GM21381 (cell line): ENCODE measurements around the gene E2F4.

Experiments used
- ATAC-seq: cut with Tn5 transposase; IDR thresholded peaks from one replicate; pipeline ENCODE4 v1.9.1; 2021; ENCODE audit warnings: mild to moderate bottlenecking, moderate library complexity; ENCODE audit not compliant: unreplicated experiment

E2F4 gene

GRCh38 chr16:67230809-67231660 is 39.1 kb downstream of the E2F4 start:
- ATAC-seq: no peak

- no peak for ATAC-seq
Measured at GRCh38 chr16:67233596-67233995, 41.6 kb downstream of the E2F4 start.

- no peak for ATAC-seq
Measured at GRCh38 chr16:67234180-67234597, 42.2 kb downstream of the E2F4 start.

- ATAC-seq: no peak
Measured at GRCh38 chr16:67235816-67236562, 44.0 kb downstream of the E2F4 start.

GRCh38 chr16:67236563-67237395 is 44.8 kb downstream of the E2F4 start:
- no peak for ATAC-seq

GRCh38 chr16:67237396-67238277 is 45.7 kb downstream of the E2F4 start:
- ATAC-seq: no peak

GRCh38 chr16:67238278-67238575 is 46.3 kb downstream of the E2F4 start:
- ATAC-seq: no peak

GRCh38 chr16:67238806-67239470 is 47.0 kb downstream of the E2F4 start:
- ATAC-seq: no peak

GRCh38 chr16:67240506-67240905 is 48.6 kb downstream of the E2F4 start:
- ATAC-seq: no peak

GRCh38 chr16:67241008-67241900 is 49.3 kb downstream of the E2F4 start:
- ATAC-seq: no peak

- no peak for ATAC-seq
Measured at GRCh38 chr16:67242138-67242730, 50.3 kb downstream of the E2F4 start.

- no peak for ATAC-seq
Measured at GRCh38 chr16:67243481-67243880, 51.5 kb downstream of the E2F4 start.

GRCh38 chr16:67244387-67245185 is 52.6 kb downstream of the E2F4 start:
- ATAC-seq: peak; percentile 45

GRCh38 chr16:67245186-67245585 is 53.2 kb downstream of the E2F4 start:
- no peak for ATAC-seq

- ATAC-seq: no peak
Measured at GRCh38 chr16:67245674-67246080, 53.7 kb downstream of the E2F4 start.

- ATAC-seq: peak; percentile 18
Measured at GRCh38 chr16:67246081-67246755, 54.3 kb downstream of the E2F4 start.

GRCh38 chr16:67246756-67247191 is 54.8 kb downstream of the E2F4 start:
- peak; percentile 21 for ATAC-seq
